ENCODE data around the gene ZNF398. TPM values are rescaled to one million over a fixed set of nuclear protein-coding genes. Genes with fewer than 3 reads are reported as not detected.

Gene ZNF398, protein sequence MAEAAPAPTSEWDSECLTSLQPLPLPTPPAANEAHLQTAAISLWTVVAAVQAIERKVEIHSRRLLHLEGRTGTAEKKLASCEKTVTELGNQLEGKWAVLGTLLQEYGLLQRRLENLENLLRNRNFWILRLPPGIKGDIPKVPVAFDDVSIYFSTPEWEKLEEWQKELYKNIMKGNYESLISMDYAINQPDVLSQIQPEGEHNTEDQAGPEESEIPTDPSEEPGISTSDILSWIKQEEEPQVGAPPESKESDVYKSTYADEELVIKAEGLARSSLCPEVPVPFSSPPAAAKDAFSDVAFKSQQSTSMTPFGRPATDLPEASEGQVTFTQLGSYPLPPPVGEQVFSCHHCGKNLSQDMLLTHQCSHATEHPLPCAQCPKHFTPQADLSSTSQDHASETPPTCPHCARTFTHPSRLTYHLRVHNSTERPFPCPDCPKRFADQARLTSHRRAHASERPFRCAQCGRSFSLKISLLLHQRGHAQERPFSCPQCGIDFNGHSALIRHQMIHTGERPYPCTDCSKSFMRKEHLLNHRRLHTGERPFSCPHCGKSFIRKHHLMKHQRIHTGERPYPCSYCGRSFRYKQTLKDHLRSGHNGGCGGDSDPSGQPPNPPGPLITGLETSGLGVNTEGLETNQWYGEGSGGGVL
- 9.6 and 10.9 TPM in 2 replicates for total RNA-seq (2012; rRNA removed)

DNA sequence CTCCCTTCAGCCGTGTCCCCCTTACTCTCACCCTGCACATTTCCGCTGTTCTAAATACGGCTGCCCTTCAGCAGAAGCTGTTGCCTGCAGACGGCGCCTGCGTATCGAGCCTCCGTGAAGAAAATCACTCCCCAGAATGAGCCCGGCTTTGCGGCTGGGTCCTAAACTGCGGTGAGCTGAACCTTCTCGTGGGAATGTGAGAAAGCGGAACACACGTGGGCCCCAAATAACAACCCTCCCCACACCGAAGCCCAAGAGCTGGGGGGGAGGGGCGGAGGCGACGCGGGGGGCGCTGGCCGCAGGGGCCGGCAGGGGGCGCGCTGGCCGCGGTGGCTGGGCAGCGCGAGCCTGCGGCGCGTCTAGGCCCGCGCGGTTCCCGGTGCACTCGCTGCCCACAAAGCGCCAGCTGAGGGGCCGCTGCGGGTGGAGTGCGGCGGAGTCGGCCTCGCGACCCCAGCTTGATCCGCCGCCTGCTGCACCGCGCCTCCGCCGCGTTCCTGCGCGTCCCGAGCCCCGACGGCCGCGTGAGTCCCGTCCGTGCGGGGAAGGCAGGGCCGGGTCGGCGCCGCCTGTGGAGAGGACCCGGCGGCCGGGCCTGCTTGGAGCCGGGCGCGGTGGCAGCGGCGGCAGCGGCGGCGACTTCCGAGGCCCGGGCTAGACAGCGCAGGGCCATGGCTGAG lies at the start of gene ZNF398:
TSS of gene ZNF398 (plus strand) at position 382 of the 680 bp plus-strand sequence. CDS start at position 672, 290 bp downstream.
- H3K9me3 ChIP-seq (replicated peaks; ENCODE audit: low read length) = no peaks in the 10 kb centered on the region

GRCh38 chr7:149099058-149099457 lies 48.2 kb upstream of the ZNF398 start:
- Histone ChIP-seq H3K27me3 (ENCODE audit: control insufficient read depth, insufficient read depth, low read length) (no peaks in the 10 kb centered on the region), H3K4me2 (ENCODE audit: low read length) (no peak overlapping the region), H3K36me3 (ENCODE audit: insufficient read depth, low read length) (no peaks in the 10 kb centered on the region), H3K4me3 (ENCODE audit: low read length) (no peak overlapping the region), H3K9ac (ENCODE audit: low read depth, low read length) (no peak overlapping the region), H3K4me1 (ENCODE audit: control insufficient read depth, insufficient read depth, low read length) (no peaks in the 10 kb centered on the region), H3K9me3 (replicated peaks; ENCODE audit: low read length) (no peaks in the 10 kb centered on the region)

More for the DNA sequence above, at the start of gene ZNF398:
- peaks cover 3% of the 10 kb centered on the region for H3K36me3 ChIP-seq (ENCODE audit: insufficient read depth, low read length)
- peaks cover 3% of the 10 kb centered on the region for H3K4me1 ChIP-seq (ENCODE audit: control insufficient read depth, insufficient read depth, low read length)
- peak within 1 kb of the TSS; percentile 99 for H3K4me3 ChIP-seq (ENCODE audit: low read length)
- peak within 1 kb of the TSS; percentile 96 for H3K9ac ChIP-seq (ENCODE audit: low read depth, low read length)
- no peaks in the 10 kb centered on the region for H3K27me3 ChIP-seq (ENCODE audit: control insufficient read depth, insufficient read depth, low read length)
- H3K4me2 ChIP-seq (ENCODE audit: low read length) = peak within 1 kb of the TSS; percentile 97

GRCh38 chr7:149100821-149101220 lies 46.4 kb upstream of the ZNF398 start:
- no peak overlapping the region for H3K4me2 ChIP-seq (ENCODE audit: low read length)
- H3K4me3 ChIP-seq (ENCODE audit: low read length) = no peak overlapping the region
- no peak overlapping the region for H3K9ac ChIP-seq (ENCODE audit: low read depth, low read length)
- no peaks in the 10 kb centered on the region for H3K9me3 ChIP-seq (replicated peaks; ENCODE audit: low read length)
- no peaks in the 10 kb centered on the region for H3K27me3 ChIP-seq (ENCODE audit: control insufficient read depth, insufficient read depth, low read length)
- peaks cover 8% of the 10 kb centered on the region for H3K36me3 ChIP-seq (ENCODE audit: insufficient read depth, low read length)
- no peaks in the 10 kb centered on the region for H3K4me1 ChIP-seq (ENCODE audit: control insufficient read depth, insufficient read depth, low read length)

- Histone ChIP-seq H3K36me3 (ENCODE audit: insufficient read depth, low read length) (peaks cover 8% of the 10 kb centered on the region), H3K9ac (ENCODE audit: low read depth, low read length) (no peak overlapping the region), H3K4me1 (ENCODE audit: control insufficient read depth, insufficient read depth, low read length) (no peaks in the 10 kb centered on the region), H3K4me3 (ENCODE audit: low read length) (no peak overlapping the region), H3K27me3 (ENCODE audit: control insufficient read depth, insufficient read depth, low read length) (no peaks in the 10 kb centered on the region), H3K4me2 (ENCODE audit: low read length) (no peak overlapping the region), H3K9me3 (replicated peaks; ENCODE audit: low read length) (no peaks in the 10 kb centered on the region)
Observed at GRCh38 chr7:149102666-149103065, 44.6 kb upstream of the ZNF398 start.

DNA sequence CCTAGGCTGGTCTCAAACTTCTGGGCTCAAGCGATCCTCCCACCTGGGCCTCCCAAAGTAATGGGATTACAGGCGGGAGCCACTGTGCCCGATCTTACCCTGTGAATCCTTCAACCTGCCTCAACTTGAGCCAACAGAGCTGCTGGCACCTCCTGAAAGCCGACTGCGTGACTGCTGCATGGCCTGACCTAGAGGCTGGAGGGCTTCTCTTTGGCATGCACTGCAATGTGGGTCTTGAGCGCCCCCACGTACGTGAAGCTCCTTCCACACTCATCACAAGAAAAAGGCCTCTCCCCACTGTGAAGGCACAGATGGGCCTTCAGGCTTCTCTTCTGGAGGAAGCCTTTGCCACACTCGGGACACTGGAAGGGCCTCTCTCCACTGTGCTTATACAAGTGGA lies 43.8 kb upstream of the ZNF398 start:
- H3K4me2 ChIP-seq (ENCODE audit: low read length) = no peak overlapping the region
- H3K4me3 ChIP-seq (ENCODE audit: low read length) = no peak overlapping the region
- H3K9ac ChIP-seq (ENCODE audit: low read depth, low read length) = no peak overlapping the region
- no peaks in the 10 kb centered on the region for H3K4me1 ChIP-seq (ENCODE audit: control insufficient read depth, insufficient read depth, low read length)
- peaks cover 8% of the 10 kb centered on the region for H3K36me3 ChIP-seq (ENCODE audit: insufficient read depth, low read length)
- H3K9me3 ChIP-seq (replicated peaks; ENCODE audit: low read length) = no peaks in the 10 kb centered on the region
- H3K27me3 ChIP-seq (ENCODE audit: control insufficient read depth, insufficient read depth, low read length) = no peaks in the 10 kb centered on the region

GRCh38 chr7:149104214-149104613 lies 43.0 kb upstream of the ZNF398 start:
- Histone ChIP-seq H3K27me3 (ENCODE audit: control insufficient read depth, insufficient read depth, low read length) (no peaks in the 10 kb centered on the region), H3K4me3 (ENCODE audit: low read length) (no peak overlapping the region), H3K4me2 (ENCODE audit: low read length) (no peak overlapping the region), H3K9ac (ENCODE audit: low read depth, low read length) (no peak overlapping the region), H3K4me1 (ENCODE audit: control insufficient read depth, insufficient read depth, low read length) (no peaks in the 10 kb centered on the region), H3K9me3 (replicated peaks; ENCODE audit: low read length) (no peaks in the 10 kb centered on the region), H3K36me3 (ENCODE audit: insufficient read depth, low read length) (peaks cover 8% of the 10 kb centered on the region)

GRCh38 chr7:149104749-149105148 lies 42.5 kb upstream of the ZNF398 start:
- Histone ChIP-seq H3K9ac (ENCODE audit: low read depth, low read length) (no peak overlapping the region), H3K4me1 (ENCODE audit: control insufficient read depth, insufficient read depth, low read length) (no peaks in the 10 kb centered on the region), H3K27me3 (ENCODE audit: control insufficient read depth, insufficient read depth, low read length) (no peaks in the 10 kb centered on the region), H3K4me3 (ENCODE audit: low read length) (no peak overlapping the region), H3K9me3 (replicated peaks; ENCODE audit: low read length) (no peaks in the 10 kb centered on the region), H3K4me2 (ENCODE audit: low read length) (no peak overlapping the region), H3K36me3 (ENCODE audit: insufficient read depth, low read length) (peaks cover 8% of the 10 kb centered on the region)

DNA sequence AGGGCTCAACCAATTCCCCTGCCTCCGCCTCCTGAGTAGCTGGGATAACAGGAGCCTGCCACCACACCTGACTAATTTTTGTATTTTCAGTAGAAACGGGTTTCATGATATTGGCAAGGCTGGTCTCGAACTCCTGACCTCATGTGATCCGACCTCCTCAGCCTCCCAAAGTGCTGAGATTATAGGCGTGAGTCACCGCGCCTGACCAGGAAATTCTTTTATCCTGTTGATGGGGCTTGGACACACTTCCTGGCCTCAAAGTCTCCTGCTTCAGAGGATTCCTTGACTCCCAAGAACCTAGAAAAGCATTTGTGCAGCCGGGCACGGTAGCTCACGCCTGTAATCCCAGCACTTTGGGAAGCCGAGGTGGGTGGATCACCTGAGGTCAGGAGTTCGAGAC lies 37.3 kb upstream of the ZNF398 start:
- H3K4me2 ChIP-seq (ENCODE audit: low read length) = no peak overlapping the region
- H3K9ac ChIP-seq (ENCODE audit: low read depth, low read length) = no peak overlapping the region
- peaks cover 3% of the 10 kb centered on the region for H3K36me3 ChIP-seq (ENCODE audit: insufficient read depth, low read length)
- H3K9me3 ChIP-seq (replicated peaks; ENCODE audit: low read length) = no peaks in the 10 kb centered on the region
- H3K27me3 ChIP-seq (ENCODE audit: control insufficient read depth, insufficient read depth, low read length) = no peaks in the 10 kb centered on the region
- no peaks in the 10 kb centered on the region for H3K4me1 ChIP-seq (ENCODE audit: control insufficient read depth, insufficient read depth, low read length)
- H3K4me3 ChIP-seq (ENCODE audit: low read length) = no peak overlapping the region

DNA sequence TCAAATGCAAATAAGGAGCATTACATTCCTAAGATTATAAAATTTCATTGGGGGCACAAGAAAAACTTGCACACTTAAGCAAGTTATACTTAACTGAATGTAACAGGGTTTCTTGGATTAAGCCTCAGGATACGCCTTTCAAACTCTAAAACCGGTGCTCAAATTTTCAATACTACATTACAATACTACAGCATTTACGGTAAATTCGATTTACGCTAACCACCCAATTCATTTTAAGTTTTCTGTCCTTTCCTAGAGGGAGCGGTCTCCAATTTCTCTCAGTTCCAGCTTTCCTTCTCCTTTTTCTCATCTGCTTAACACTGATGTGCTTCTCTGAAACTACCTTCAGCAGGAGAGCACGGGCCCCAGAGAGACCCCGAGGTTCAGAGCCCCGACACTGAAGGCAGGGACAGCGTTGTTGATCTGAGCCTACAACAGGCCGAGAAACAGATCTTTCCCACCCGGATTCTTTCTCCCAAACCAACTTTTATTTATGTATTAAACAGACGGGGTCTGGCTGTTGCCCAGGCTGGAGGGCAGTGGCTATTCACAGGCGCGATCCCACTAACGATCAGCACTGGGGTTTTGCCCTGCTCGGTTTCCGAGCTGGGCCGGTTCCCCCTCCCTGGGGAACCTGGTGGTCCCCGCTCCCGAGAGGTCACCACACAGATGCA lies 21.9 kb upstream of the ZNF398 start:
- peaks cover 4% of the 10 kb centered on the region for H3K4me1 ChIP-seq (ENCODE audit: control insufficient read depth, insufficient read depth, low read length)
- H3K9me3 ChIP-seq (replicated peaks; ENCODE audit: low read length) = no peaks in the 10 kb centered on the region
- no peaks in the 10 kb centered on the region for H3K27me3 ChIP-seq (ENCODE audit: control insufficient read depth, insufficient read depth, low read length)
- H3K4me2 ChIP-seq (ENCODE audit: low read length) = peak overlapping the region; percentile 98
- peaks cover 3% of the 10 kb centered on the region for H3K36me3 ChIP-seq (ENCODE audit: insufficient read depth, low read length)
- peak overlapping the region; percentile 93 for H3K4me3 ChIP-seq (ENCODE audit: low read length)
- H3K9ac ChIP-seq (ENCODE audit: low read depth, low read length) = peak overlapping the region; percentile 99

- Histone ChIP-seq H3K4me3 (ENCODE audit: low read length) (peak within 1 kb of the TSS; percentile 93), H3K36me3 (ENCODE audit: insufficient read depth, low read length) (peaks cover 10% of the 10 kb centered on the region), H3K27me3 (ENCODE audit: control insufficient read depth, insufficient read depth, low read length) (no peaks in the 10 kb centered on the region), H3K9ac (ENCODE audit: low read depth, low read length) (peak within 1 kb of the TSS; percentile 99), H3K4me1 (ENCODE audit: control insufficient read depth, insufficient read depth, low read length) (peaks cover 4% of the 10 kb centered on the region), H3K9me3 (replicated peaks; ENCODE audit: low read length) (peaks cover 6% of the 10 kb centered on the region), H3K4me2 (ENCODE audit: low read length) (peak within 1 kb of the TSS; percentile 98)
Observed at GRCh38 chr7:149125863-149126661, 21.2 kb upstream of the ZNF398 start, which contains the start of gene ZNF425. Gene ZNF425, minus strand, starts transcription at chr7:149126324. Its CDS starts 111 bp downstream, at chr7:149126213.

Measured in skeletal muscle satellite cell (primary cell).